Cardiac septum (tissue), 1 donor: Measurements from ENCODE around the gene CCT7. TPM values are rescaled to one million over a fixed set of nuclear protein-coding genes. Genes with fewer than 3 reads are reported as not detected.

Experiments used
- DNase-seq: peaks from one replicate; pipeline ENCODE4 v3.0.0-alpha.2; 2020; ENCODE audit warnings: low spot score
- intact Hi-C: fragments of 100-400 bp; cut with DNase I; formaldehyde crosslinking; loops from one replicate; pipeline ENCODE4 v1.14.0; 2022
- total RNA-seq: library from RNA; stranded (reverse); fragmentation: NEBNext Ultra II Directional; extraction: Animal tissue kit (Norgen Biotek cat#: 25700); gene quantifications from one replicate; pipeline ENCODE4 v1.2.1, GENCODE V29; 2021
- donor health status: DM: no; HTN: no; CAD: no.

CCT7 gene
- total RNA-seq, 1 donor from 2014 or later, result 186 TPM

DNA sequence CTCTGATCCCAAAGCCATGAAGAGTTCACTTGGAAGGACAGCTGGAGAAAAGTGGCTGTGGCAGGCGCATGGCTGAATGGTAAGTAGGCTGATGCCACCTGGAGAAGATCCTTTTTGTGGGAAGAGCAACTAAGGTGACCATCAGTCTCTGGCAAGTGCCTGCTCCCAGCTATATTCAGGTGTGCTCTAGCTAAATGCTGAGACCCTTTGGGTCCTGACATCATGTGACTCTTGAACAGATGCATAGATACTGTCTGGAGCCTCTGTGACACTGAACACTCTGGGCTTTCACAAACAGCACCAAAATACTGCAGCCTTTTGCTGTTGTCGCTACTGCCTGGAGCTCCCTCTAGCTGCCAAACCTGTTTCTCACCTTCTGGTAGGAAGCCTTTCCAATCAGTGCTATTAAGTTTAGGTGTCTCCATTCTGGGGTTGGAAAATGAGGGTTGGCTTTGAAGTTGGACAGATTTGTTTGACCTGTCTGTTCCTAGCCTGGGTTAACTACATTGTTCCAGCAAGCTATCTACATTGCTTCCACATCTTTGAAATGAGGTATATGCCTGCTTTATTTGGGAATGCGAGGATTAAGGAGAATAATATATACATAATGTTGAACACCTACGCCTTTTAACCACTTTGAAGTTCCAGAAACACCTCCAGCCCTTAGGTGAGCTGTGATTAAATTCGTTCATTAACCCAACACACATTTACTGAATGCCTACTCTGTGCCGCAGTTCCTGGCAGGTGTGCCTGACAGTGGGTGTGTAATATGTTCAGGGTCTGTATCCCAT lies 56.1 kb downstream of the CCT7 start:
- intact Hi-C loops, result no loop called here
- no peak for DNase-seq

DNA sequence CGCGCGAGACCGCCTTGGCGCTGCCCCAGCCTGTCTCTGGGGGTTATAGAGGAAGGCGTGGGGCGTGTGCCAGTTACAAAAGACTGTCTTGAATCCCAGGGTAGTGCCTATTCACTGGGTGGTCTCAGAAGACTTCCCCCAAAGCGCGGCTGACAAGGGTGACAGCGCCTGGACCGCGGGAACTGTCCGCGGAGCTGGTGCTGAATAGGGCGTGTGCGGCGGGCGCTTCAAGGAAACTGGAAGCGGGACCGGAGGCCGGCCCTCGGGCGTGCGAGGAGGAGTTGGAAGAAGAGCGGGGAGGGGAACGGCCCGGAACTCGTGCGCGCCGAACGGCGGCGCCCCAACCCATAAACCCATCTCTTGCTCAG lies 57.0 kb downstream of the CCT7 start:
- intact Hi-C loops, result no loop called here
- no peak for DNase-seq

DNA sequence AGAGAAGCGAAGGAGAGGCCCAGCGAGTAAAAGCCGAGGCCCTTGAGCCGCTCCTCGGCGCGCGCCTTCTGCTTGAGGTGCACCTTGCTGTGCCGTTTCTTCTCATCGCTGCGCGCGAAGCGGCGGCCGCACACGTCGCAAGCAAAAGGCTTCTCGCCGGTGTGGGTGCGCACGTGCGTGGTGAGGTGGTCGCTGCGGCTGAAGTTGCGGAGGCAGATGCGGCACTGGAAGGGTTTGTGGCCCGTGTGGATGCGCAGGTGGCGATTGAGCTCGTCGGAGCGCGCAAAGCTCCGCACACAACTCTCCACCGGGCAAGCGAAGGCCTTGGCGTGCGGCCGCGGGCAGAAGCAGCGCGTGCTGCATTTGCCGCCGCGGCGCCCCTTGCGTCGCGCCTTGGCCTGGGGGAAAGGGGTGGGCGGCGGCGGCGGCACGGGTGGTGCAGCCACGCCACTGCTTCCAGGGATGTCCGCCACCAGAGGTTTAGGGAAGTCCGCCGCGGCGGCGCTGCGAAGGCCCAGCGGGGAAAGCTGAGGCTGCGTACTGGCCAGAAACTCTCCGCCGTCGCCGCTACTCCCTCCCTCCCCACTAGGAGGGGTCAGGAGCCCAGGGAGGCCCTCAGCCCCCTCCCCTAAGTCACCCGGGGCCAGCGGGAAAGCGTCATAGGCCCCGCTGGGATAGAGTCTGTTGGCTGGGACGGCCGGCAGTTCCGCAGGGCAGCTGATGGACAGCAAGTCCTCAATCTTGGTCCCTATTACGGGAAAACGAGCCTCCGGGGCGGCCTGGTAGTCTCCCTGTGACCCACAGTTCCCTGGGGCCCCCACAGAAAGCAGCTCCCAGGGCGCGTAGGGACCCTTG lies 57.6 kb downstream of the CCT7 start:
- no peak for DNase-seq
- intact Hi-C loops, result no loop called here

DNA sequence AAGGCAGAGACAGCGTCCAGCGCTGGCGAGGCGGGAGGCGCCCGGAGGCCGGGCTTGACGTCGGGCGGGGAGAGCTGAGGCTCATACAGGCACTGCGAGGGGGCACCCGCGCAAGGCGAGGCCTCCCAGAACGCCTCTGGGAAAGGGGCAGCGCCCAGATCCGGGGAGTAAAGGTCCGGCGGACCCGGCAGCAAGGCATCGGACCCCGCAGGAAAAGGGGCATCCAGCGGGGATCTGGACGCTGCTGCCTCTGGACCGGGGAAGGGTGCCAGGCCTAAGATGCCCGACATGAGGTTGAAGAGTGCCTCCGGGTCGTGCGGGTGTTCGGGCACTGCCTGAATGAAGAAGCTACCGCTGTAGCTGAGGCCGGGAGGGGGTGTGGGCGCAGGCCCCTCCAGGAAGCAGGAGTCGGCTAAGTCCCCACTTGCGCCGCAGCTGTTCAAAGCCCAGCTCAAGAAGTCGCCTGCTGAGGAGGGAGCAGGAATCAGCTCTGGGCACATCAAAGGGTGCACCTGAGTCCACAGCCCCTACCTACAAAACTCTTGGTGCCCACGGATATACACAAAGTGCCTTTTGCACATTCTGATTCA lies 58.3 kb downstream of the CCT7 start:
- intact Hi-C loops, result no loop called here
- DNase-seq, result no peak

DNA sequence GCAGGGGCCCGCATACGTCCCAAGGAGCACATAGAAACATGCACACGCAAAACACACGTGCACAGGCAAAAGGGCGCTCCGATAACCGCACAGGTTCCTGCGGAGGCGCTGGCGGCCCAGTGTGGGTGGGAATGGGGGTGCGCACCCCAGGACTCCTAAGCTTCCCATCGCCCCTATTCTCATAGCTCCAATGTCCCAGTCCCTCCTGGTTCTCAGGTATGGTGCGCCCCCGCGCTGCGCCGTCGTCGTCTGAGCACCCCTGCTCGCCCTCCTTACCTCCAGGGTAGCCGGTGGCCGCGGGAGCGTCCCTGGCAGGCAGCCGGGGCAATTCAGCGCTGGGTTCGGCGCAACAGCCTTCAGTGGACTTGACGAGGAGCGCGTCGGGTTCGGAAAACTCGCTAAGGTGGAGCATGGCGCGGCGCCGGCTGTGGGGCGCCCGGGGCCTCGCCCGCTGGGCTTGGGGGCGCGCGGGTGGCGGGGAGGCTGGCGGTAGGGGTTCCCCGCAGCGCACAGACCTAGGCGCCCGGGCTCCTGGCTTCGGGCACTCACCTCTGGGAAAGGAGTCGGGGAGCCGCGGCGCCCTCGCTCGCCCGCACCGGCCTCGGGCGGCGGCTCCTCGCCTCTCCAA lies 58.9 kb downstream of the CCT7 start:
- no peak for DNase-seq
- intact Hi-C loops, result no loop called here

DNA sequence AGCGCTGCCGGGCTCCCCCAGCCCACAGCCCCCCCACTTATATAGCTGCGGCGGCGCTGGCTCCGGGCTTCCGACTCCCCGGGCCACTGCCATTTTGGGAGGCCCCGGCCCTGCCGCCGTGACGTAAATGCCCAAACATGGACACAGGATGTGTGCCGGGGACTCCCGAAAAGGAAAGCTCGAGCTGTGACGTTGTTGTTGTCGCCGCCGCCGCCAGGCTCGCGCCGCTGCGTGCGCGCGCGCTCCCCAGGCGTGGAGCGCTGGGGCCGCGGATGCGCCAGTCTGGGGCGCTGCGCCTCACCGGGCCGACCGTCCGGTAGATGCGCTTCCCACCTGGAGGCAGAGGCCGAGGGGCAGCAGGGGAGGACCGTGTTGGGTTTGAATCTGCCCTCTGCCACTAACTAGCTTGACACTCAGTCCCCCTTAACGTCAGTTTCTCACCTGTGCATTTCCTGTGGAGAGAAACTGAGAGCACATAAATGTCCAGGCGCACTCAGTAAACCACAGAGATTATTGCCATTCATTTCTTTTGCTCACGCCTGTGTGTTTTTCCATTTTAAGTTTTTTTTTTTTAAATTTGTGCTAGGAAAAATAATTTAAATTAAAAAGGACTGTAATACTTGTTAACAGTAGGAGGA lies 59.5 kb downstream of the CCT7 start, which contains the start of gene EGR4:
Gene EGR4, minus strand, starts transcription at position 15 of the 638 bp plus-strand sequence. CDS start 231 bp downstream, outside the sequence.
- intact Hi-C loops, result no loop called here
- no peak for DNase-seq

DNA sequence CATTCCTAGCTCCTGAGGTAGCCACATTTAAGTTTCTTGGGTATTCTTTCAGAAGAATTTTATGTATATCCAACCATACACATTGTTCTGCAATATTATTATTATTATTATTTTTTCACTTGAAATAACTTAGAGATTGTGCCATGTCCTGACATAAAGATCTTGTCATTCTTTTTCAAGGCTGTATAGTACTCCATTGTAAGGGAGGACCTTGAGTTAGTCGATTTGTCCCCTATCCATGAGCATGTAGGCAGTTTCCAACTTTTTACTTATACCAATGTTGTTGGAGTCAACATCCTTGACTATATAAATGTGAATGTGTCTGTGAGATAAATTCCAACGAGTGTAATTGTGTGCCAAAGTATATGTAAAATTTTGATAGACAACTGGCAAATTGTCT lies 60.1 kb downstream of the CCT7 start:
- DNase-seq, result no peak
- intact Hi-C loops, result no loop called here

DNA sequence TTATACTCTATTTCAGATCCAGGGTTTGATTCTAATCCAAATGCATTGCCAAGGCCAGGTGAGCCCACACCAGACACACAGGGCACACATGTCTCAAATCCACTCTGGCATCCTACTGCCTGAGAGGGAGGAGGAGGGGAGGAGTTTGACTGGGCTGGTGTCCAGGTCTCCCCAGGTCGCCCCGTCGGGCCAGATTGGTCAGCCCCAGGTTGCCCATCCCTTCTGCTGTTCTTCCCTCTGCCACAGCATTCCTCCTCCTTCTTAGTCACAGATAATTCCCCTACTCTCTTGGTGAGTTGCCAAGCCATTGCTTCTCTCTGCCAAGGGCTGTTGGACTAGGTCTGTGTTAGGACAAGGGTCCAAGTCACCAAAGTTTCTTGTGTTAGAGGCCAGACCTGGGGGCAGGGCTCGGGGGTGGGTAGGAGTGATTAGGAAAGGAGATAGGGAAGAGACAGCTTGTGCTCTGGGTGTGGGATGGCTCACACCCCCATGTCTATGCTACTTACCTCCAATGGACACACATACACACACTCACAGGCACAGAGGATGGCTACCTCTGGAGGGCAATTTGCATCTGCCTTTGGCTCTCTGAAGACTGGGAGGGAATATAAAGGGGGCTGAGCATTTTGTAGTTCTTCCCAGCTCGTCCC lies 61.8 kb downstream of the CCT7 start:
- no peak for DNase-seq
- intact Hi-C loops, result no loop called here

DNA sequence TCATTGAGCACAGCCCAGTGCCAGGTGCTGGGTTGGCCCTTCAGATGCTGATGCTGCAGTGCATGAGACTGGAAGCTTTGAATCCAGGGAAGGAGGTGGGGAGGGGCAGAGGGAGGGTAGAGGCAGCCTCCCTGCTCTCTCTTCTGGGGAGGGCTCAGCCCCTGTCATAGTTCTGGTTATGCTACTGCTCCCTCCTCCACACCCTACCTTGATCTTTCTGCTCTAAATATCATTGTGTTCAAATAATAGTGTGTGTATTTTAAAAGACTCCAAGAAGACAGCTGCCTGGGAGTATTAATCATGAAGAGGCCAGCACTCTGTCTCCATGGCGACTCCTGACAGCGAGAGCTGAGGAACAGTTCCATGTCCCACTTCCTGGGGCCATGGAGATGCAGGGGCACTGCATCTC lies 63.0 kb downstream of the CCT7 start:
- no peak for DNase-seq
- intact Hi-C loops, result no loop called here

DNA sequence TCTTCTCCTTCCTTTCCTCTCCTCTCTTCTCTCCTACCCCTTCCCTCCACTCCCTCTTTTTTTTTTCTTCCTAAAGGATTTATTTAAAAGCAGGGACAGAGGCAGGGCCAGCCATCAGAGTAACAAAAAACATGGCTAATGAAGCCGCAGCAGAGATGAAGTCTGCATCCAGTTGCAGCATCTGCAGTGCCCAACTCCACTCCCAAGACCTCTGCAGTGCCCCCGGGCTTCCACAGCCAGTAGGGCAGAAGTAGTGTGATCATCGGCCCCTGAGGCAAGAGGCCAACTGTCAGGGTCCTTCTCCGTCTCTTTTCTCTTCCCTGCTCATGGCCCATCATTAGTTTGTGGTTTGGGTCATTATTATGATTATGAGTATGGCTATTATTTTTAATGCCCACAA lies 63.5 kb downstream of the CCT7 start:
- intact Hi-C loops, result no loop called here
- no peak for DNase-seq

DNA sequence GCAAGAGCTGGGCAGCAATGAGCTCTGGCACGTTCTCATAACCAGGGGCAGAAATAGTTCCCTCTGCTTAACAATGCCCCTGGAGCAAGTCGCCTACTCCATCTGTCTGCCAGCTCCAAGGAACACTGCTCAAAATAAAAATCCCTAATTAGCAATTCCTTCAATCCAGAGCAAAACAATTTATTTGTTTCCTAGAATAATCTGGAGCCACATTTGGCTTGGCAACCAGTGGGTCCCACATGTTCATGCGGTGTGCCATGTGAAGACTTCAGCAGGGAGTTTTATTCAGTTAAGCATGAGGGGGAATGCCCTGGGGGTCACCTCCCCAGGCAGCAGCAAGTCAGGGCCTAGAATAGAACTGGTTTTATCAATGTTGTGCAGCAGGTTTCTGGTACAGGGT lies 66.8 kb downstream of the CCT7 start:
- intact Hi-C loops, result no loop called here
- DNase-seq, result no peak

DNA sequence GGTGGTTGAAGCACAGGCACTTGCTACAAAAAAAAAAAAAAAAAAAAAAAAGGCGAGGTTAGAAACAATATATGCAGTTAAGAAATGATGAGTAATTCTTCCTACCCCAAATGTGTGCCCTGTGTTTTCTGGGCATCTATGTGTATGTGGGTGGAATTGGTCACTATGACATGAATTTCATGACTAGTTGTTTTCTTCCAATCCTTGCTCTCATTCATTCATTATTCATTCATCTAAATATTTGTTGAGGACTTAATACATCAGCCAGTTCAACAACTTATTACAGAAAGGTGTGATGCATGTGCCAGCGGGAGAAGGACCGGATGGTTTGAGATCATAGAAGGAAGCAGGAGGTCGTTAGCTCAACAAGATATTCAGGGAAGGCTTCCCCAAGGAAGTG lies 67.5 kb downstream of the CCT7 start:
- intact Hi-C loops, result no loop called here
- no peak for DNase-seq

Other genes starting within 250 kb of the CCT7 start
- gene SFXN5, start 162.6 kb upstream of the CCT7 start, total RNA-seq, result 13.3 TPM
- 38.1 TPM for gene RAB11FIP5, start 121.4 kb upstream of the CCT7 start, total RNA-seq
- gene NOTO, start 31.7 kb upstream of the CCT7 start, total RNA-seq, result not detected
- 24.7 TPM for gene SMYD5, start 20.1 kb upstream of the CCT7 start, total RNA-seq
- 85.8 TPM for gene PRADC1, start 1.1 kb upstream of the CCT7 start, total RNA-seq
- 1.3 TPM for gene FBXO41, start 50.2 kb downstream of the CCT7 start, total RNA-seq
- gene EGR4, start 59.2 kb downstream of the CCT7 start, total RNA-seq, result not detected
- gene ALMS1, start 151.5 kb downstream of the CCT7 start, total RNA-seq, result 11.6 TPM